T-helper 1 cell (primary cell): ENCODE results near the gene COL25A1.
"Not testable (repeated sequence)": the region's sequence is repeated elsewhere in the genome, so short reads cannot be mapped to it uniquely, and the experiment has no call there.

Source experiments
- DNase-seq, 5 donors: peaks; one replicate each; pipeline ENCODE4 v3.0.0-alpha.2; 2012 to 2020

The COL25A1 gene

DNA sequence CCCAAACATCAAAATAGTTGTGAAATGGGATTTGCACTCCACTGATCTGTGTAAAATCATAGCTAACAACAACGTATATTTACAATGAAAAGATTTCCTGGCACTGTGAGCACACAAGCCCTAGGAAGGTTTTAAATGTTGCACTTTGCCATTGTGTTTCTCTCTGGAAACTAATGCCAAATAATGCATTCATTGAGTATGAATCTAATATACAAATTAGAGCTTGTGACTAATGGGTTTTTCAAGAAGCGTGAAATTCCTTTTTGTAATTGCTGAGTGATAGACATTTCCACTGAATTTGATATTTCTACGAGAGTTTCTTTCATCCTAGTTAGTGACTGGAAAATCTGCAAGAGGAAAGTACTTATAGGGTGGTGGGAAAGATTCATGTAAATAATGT lies 135.9 kb downstream of the COL25A1 start:
- DNase-seq = no peak

DNA sequence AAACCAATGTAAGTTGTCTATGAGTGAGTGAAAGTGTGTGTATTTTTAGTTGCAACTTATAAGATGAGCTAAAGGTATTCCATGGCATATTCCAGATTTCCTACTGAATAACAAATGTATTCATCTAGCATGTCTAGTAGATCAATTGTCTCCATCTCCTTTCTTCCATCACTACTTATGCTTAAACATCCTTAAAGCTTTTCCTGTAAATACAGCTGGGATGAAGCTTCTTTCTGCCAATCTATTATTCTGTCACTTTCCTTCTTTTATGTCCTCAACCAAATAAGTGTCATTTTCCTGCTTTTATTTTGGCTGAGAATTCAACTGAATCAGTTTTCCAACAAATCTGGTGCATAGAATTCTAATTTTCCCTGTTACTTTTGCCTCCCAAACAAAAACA lies 136.3 kb downstream of the COL25A1 start:
- no peak for DNase-seq

DNA sequence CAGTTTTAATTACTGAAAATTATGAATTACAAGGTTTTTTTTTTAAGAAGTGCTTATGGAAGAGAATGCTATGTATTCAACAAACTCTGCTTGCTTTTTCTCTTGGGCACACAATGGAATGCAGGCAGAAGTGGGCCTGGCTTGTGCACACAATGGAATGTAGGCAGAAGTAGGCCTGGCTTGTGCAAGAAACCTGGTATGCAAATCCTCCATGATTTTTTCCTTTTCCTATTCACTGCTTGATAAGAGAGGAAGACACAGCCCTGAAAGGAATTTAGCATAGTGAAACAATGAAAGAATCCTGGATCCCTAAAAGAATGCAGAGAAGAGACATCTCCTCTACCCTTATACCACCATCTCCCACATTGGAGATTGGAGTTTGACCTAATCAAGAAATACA lies 138.4 kb downstream of the COL25A1 start:
- DNase-seq = no peak

DNA sequence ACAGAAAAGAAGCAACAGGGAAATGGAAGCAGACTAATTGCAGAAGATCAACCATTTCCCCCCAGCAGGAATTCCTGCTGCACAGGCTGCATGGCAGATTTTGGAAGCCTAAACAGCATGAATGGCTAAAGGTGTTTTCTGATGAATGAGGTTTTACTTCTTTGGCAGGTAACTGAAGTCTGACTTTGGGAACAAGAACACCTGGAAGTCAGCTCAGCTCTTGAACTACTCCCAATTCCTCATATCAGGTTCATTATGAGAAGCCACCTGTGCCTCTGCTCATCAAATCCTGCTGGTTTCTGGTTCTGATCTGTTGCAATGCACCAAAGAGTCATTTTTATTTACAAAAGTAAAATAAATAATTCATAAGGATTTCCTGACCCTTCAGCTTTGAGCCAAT lies 139.0 kb downstream of the COL25A1 start:
- no peak for DNase-seq

DNA sequence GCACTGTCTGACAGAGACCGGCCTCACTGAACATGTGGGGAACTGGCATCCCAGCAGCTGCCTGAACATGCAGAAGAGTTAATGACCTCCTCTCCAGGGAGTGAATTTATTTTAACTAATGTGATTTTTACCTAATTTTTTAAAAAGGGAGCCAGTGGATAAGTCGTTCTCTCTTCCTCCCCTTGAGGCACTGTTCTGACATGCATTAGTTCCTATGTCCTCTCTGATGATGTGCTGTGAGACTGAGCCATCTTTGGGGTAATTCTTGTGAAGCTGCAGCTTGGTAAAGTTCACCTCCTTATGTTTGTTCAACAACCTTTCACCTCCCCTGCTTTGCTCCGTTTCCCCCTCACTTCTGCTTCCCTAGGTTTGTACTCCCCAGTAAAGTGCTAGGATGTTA lies 139.7 kb downstream of the COL25A1 start:
- DNase-seq = no peak

DNA sequence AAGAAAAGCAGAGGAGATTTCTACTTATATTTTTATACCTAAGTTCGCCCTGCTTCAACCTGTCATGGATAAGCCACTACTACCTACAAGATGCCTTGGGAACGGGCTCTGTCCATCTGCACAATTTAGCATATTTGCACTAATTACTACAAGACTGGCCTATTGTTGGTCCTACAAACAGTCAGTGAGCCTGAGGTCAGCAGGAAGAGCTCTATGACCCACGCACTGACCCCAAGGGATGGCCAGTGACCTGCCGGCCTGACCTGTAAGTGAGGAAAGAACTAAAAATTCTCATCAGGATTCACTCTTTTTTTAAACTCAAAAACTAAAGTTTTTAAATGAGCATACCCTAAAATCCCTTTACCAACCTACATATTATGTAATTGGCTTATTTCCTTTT lies 142.0 kb downstream of the COL25A1 start:
- no peak for DNase-seq

DNA sequence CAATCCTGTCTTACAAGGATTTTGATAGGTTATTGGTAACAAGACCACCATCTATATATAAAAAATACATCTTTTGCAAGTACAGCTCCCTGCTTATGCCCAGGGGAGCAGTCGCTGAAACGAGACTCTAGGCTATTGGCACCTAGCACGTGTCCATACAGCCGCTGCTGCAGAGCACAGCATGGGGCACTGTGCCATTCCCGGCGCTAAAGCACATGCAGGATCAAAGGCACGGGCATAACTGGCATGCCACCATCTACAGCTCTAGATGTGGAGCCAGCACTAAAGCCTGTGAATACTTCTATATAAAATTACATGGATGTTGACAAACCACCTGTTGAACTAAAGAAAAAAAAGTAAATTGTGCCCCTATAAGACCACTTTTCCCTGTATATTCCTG lies 144.8 kb downstream of the COL25A1 start:
- DNase-seq = no peak

DNA sequence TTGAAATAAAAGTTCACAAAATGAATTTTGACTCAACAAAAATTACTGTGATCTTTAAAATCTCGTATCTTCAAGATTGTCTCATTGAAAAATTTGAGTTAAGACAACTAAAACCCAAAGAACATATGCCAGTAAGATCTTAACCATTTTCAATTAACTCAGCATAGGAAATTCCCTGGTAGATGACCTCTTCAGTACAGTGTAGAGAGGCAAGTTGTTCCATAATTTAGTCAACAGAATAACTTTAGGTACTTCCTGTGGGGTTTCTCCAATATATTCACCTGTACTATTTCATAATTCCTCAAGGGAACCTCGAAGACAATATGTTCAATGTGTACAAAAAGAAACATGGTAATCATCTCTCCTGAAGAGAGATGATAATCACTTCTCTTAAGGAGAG lies 145.3 kb downstream of the COL25A1 start:
- no peak for DNase-seq

DNA sequence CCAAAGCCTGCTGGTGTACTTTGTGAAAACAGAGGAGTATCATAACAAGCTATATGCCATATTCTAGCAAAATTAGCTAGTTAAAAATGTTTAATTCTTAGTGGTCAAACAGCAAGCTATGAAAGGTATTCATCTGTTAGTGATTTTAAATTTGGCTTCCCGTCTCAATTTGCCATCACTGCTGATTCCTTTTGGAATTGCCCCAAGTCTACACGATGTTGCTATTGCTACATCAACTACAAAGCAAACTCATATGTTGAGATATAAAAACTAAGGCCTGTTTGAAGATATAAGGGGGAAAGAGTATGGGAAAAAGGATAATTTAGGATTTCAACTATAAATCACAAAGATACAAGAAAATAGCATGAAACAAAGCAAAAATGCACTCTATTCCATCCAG lies 146.1 kb downstream of the COL25A1 start:
- no peak for DNase-seq

DNA sequence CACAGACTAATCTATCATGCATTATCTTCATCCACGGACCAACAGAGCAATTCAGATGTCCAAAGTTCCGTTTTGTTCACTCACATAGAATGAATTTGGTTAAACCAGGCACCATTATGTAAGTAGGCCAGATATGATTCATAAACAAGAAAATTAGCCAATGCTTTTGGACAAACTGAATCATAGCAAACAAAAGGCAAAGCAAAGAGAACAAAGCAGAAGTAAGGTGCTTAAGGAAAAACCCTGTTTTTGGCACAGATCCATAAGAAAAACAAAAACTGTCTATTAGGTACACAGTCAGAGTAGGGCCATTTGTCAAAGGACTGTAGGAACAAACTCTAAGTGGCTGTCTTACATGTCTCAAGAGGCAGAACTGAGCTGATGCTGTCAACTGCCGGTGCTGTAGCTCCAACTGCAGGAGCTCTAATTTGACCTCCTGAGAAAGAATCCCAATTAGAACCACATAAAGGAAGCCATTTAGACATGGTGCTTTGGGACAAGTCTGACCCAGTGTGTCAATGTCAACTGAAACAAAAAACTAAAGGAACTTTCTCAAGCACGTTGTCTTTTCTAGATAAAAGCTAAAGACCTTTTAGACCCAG lies 146.7 kb downstream of the COL25A1 start:
- DNase-seq = no peak

DNA sequence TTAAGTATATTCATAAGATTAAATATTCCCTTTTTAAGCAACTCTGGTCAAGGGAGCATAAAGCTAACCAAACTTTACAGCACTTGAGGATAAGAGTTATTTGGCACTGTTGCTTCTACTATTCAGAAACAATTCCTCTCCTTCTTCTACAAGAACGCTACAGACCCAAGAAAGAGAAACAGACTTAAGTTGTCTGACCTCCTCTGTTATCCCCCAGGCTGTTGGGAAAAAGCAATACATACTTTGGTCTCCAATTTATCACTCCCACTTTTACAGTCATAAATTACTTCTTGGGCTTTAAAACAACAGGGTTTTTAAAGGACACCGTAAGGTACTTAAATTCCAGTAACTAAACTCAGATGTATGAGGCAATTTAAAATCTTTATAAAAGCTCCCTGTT lies 147.4 kb downstream of the COL25A1 start:
- no peak for DNase-seq

DNA sequence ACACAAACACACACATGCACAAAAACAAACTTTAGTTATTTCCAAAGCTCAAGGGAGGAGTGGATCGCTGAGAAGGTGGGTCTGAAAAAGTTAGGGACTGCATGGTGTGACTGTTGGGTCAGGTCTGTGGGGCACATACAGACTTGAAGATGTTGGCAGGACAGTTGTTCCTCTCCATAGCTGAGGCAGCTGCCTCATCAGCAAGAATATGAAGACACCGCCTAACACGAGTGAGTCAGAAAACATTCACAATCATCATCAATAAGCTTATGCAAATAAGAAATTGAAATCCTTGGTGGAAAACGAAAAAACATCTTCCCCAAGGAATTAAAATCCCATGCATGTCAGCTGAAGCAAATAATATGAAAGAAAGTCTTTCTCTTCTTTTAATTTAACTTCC lies 148.0 kb downstream of the COL25A1 start:
- no peak for DNase-seq

DNA sequence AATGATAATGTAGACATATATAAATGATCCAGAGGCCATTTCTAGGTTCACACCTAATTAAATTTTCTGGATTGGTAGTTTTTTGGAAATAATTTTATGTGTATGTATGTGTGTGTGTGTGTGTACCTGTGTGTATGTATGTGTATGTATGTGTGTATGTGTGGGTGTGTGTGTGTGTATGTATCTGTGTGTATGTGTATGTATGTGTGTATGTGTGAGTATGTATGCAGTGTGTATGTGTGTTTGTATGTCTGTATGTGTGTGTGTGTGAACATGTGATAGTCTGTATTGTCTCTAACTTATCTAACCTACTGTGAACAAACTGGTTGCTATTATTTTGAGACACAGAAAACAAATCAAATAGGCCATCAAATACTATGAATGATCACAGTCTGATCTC lies 152.6 kb downstream of the COL25A1 start:
- no peak for DNase-seq

DNA sequence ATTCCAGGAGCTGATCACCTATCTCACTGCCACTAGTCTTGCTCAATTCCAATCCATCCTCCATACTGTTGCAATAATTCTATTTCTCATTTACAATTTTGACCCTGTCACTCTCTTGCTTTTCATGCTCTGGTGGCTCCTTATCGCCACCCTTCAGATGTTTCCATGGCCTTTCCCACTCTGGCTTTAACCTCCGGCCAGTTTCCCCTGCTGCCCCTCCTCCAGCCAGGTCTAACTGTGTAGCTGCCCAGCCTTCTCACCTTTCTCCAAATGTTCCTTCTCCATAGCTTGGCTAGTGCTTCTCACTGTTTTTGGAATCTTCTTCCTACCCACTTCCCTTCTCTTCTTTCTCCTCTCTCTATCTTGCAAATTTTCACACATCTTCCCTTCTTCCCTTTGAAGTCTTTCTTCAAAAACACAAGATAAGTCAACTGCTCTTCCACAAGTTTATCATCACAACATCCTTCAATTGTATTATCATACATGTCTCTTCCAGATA lies 153.8 kb downstream of the COL25A1 start:
- no peak for DNase-seq

DNA sequence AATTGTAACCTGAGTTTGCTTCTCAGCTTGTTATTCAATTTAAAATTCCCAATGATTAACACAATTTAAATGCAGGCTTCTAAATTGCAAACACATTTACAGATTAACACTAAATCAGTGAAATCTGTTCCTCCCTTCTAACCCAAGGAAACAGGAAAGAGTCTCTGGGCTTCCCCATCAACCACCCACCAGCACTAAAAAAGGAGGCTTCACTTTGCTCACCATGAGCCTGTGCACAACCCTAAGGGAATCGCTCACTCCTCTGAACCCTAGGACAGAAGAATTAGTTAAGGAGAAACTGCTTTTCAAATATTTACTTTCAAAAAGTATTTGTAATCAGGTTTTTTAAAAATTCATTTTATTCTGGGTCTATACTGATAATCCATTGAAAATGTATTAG lies 155.3 kb downstream of the COL25A1 start:
- DNase-seq = no peak

DNA sequence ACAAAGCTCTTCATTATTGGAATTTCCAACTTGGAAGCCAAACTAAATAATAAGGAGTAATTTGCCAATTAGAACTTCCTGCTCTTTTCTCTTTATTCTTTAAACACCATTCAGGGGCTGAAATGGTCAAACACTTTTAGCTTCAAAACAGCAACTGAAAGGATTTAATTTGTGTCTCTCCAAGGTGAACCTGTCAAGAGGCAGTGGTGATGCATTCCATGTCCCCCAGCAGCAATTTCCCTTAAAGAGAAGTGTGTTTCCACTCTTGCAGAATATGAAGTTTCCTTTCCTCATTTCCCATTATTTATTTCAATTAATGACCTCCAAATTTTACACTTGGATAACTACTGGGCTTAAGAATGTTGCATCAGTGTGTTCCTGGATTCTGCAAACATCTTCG lies 156.0 kb downstream of the COL25A1 start:
- no peak for DNase-seq

DNA sequence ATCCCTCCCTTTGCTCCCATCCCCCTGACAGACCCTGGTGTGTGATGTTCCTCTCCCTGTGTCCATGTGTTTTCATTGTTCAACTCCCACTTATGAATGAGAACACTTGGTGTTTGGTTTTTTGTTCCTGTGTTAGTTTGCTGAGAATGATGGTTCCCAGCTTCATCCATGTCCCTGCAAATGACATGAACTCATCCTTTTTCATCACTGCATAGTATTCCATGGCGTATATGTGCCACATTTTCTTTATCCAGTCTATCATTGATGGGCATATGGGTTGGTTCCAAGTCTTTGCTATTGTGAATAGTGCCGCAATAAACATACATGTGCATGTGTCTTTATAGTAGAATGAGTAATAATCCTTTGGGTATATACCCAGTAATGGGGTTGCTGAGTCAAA lies 164.3 kb downstream of the COL25A1 start:
- not testable (repeated sequence) for DNase-seq

DNA sequence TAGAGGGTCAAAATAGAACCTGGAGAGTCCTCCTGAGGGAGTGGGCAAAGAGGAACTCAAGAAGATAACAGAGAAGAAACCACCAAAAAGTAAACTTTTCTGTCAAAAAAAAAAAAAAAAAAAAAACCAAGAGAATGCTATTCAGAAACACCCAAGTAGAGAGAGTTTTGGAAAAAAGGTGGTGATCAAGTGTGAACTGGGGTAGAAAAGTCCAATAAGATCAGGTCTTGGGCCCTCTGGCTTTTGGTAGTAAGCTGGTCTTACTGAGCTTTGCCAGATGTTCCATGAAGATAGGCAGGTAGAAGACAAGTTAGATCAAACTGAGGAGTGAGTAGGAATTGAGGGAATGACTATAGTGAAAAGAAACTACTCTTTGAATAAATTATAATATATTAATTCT lies 167.5 kb downstream of the COL25A1 start:
- DNase-seq = no peak

DNA sequence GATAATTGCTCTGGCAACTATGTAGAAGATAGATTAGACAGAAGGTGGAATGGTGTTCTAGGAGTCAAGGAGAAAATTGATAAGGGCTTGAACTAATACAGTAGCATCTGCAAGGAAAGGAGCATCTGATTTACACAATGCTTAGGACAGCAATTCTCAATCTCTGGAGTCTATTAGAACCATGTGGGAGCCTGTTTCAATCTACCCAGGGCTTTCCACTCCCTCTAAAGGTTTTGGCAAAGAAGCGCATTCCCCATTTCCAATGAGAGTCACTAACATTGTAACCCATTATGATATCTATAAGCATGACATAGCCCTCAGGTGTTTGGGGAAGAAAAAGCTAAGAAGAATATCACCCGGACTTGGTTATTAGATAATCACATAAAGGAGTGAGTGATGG lies 168.2 kb downstream of the COL25A1 start:
- no peak for DNase-seq

DNA sequence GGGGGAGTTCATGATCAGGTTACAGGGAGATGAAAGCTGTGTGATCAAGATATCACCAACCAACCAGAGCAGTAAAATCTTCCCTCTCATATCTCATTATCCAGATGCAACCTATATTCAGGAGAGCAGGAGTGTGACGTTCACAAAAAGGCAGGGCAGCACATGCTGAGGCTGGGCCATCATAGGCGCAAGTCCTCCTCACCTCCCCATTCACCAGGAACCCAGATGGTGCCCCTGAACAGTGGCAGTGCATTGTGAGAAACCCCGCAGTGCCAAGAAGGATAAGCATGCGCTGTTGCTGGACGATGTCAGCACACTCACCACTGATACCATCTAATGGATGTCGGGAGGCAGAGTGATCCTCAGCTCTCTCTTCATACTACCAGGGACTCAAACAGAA lies 170.9 kb downstream of the COL25A1 start:
- no peak for DNase-seq

DNA sequence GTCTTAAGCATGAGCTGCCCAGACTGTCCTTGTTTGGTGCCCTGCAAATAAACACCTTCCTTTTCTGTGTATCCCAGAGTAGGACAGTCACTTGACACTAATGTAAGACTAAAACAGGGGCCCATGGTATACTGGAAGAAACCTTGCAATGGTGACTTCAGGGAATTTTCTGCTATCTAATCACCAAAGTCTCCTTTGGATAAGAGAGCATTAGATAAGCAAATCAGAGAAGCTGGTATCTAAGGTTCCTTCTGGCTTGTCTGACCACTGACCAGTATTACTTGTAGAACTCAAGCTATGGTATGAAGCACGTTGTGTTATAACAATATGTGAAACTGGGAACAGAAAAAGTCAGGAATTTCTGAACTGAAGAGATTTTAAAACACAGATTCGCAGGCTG lies 173.9 kb downstream of the COL25A1 start:
- no peak for DNase-seq

DNA sequence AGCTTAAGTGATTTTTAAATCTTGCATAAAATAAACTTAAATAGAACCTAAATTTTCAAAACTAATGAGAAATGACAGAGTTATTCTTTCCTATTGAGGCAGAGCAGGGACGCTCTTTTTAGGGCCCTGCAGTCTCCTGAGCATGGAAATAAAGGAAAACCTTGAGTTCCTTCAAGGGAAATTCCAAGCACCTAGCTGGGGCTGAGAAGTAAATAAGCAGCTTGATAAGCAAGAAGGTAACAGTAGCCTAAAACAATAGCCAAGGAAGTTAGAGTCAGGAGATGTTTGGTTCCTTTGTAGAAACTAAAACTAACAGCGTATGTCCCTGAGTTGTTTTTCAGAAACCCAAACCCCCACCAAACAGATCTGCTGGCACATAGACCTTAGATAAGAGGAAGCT lies 174.6 kb downstream of the COL25A1 start:
- no peak for DNase-seq

DNA sequence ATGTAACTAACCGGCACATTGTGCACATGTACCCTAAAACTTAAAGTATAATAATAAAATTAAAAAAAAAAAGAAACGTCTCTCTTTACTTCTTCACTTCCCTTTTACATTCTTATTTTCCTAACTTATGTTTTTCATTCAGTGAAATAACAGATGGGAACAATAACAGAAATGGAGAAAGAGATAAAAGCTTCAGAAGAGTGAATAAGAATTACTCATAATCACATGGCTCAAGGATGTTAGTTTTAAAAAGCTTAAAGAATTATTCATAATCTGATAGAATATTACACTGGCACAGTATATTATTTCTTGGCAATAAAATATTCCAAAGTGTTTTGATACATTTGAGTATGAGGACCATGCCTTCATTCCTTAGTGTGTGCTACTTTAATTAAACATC lies 175.6 kb downstream of the COL25A1 start:
- DNase-seq = no peak

DNA sequence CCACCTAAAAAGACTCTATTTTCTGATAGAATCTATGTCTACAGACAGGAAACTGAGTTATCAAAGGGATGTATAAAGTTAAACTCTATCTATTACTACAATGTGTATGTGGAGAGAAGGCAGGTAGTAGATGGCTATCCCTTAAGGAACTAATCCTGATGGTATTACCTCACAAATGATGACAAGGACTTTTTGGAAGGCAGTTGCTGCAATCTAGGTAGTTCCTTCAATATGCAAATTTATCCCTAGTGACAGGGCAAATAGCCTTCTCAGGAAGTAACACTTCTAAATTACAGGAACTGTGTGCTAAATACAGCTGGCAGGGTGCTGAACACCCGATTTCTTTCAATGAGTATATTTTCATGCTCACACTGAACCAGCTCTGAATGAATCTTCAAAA lies 177.4 kb downstream of the COL25A1 start:
- DNase-seq = no peak

DNA sequence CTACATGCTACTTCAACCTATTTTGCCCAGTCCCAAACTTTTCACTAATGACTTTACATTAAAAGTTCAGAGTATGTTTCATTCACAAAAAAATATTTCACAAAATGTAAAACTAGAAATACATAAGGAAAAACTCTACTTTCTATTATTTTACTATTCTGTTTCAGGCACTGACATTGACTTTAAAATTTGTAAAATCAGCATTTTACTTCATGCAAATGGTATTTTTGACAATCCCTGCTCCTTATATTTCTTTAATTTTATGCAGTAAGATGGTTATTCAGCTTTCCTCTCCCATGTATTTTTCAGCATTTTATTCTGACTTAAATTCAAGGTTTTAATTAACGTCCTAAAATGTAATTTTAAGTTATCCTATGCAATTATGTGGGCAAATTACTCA lies 178.5 kb downstream of the COL25A1 start:
- no peak for DNase-seq

DNA sequence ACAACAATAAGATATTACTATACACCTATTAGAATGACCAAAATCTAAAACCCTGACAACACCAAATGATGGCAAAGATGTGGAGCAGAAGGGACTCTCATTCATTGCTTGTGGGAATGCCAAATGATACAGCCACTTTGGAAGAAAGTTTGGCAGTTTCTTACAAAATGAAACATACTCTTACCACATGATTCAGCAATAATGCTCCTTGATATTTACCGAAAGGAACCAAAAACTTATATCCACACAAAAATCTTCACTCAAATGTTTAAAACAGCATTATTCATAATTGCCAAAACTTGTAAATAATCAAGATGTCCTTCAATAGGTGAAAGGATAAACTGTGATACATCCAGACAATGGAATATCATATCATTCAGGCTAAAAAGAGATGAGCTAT lies 180.9 kb downstream of the COL25A1 start:
- DNase-seq = no peak
